LNCAP (cell line): ENCODE data around the gene SMOC2.

Source experiments
- CTCF ChIP-seq: fragments of 450-650 bp; IDR thresholded peaks from 2 replicates; pipeline ENCODE4 v1.5.1; 2017; ENCODE audit warnings: mild to moderate bottlenecking

SMOC2 gene

GRCh38 chr6:168560126-168560525 lies 119.1 kb downstream of the SMOC2 start:
- TF ChIP-seq CTCF: no peak

- TF ChIP-seq CTCF: no peak
Measured at GRCh38 chr6:168562576-168563151, 121.7 kb downstream of the SMOC2 start.

GRCh38 chr6:168563656-168564055 lies 122.7 kb downstream of the SMOC2 start:
- TF ChIP-seq CTCF: no peak

- no peak for TF ChIP-seq CTCF
Measured at GRCh38 chr6:168565112-168565511, 124.1 kb downstream of the SMOC2 start.

- TF ChIP-seq CTCF: no peak
Measured at GRCh38 chr6:168570211-168570610, 129.2 kb downstream of the SMOC2 start.

GRCh38 chr6:168571268-168571667 lies 130.3 kb downstream of the SMOC2 start:
- TF ChIP-seq CTCF: no peak

GRCh38 chr6:168574075-168574698 lies 133.2 kb downstream of the SMOC2 start:
- no peak for TF ChIP-seq CTCF

- TF ChIP-seq CTCF: no peak
Measured at GRCh38 chr6:168574699-168575195, 133.8 kb downstream of the SMOC2 start.
